Right ventricle myocardium inferior (tissue), 1 donor: ENCODE data around the gene ZNF467. TPM values are rescaled to one million over a fixed set of nuclear protein-coding genes. Genes with fewer than 3 reads are reported as not detected.

Experiments used
- ATAC-seq: fragments of 200-7000 bp; cut with Tn5 transposase; one replicate; pipeline ENCODE4 v1.9.1; 2020; ENCODE audit warnings: mild to moderate bottlenecking, moderate library complexity
- DNase-seq: peaks from one replicate; pipeline ENCODE4 v3.0.0; 2021; ENCODE audit errors: missing footprints
- intact Hi-C: fragments of 100-400 bp; cut with DNase I; formaldehyde crosslinking; loops from one replicate; pipeline ENCODE4 v1.11.0; 2022
- total RNA-seq: library from RNA; stranded (reverse); fragmentation: NEBNext Ultra II Directional; extraction: Animal tissue kit (Norgen Biotek cat#: 25700); gene quantifications from one replicate; pipeline ENCODE4 v1.2.1, GENCODE V29; 2021
- donor health status: DM: no; HTN: yes; CAD: no; lungs with severe emphysema.

ZNF467 gene
- total RNA-seq, 1 donor from 2014 or later, result 7.0 TPM

- intact Hi-C loops, result no loop called here
- DNase-seq (no peak), ATAC-seq (no peak)
Measured at GRCh38 chr7:149811831-149812490, 38.6 kb upstream of the ZNF467 start.

GRCh38 chr7:149811221-149811620 lies 37.8 kb upstream of the ZNF467 start:
- intact Hi-C loops, result no loop called here
- no peak for ATAC-seq
- DNase-seq, result no peak

GRCh38 chr7:149809215-149809614 lies 35.8 kb upstream of the ZNF467 start:
- intact Hi-C loops, result no loop called here
- peak; percentile 64 for ATAC-seq

GRCh38 chr7:149808311-149808710 lies 34.9 kb upstream of the ZNF467 start:
- intact Hi-C loops, result no loop called here
- DNase-seq (no peak), ATAC-seq (no peak)

More at GRCh38 chr7:149809215-149809614, 35.8 kb upstream of the ZNF467 start:
- peak; percentile 82 for DNase-seq

GRCh38 chr7:149806726-149807125 lies 33.3 kb upstream of the ZNF467 start:
- ATAC-seq, result no peak
- intact Hi-C loops, result no loop called here
- no peak for DNase-seq

- intact Hi-C loops, result no loop called here
- ATAC-seq (no peak), DNase-seq (no peak)
Measured at GRCh38 chr7:149804106-149804505, 30.7 kb upstream of the ZNF467 start.

- DNase-seq, result no peak
- ATAC-seq, result no peak
- intact Hi-C loops, result no loop called here
Measured at GRCh38 chr7:149803551-149804074, 30.2 kb upstream of the ZNF467 start.

DNA sequence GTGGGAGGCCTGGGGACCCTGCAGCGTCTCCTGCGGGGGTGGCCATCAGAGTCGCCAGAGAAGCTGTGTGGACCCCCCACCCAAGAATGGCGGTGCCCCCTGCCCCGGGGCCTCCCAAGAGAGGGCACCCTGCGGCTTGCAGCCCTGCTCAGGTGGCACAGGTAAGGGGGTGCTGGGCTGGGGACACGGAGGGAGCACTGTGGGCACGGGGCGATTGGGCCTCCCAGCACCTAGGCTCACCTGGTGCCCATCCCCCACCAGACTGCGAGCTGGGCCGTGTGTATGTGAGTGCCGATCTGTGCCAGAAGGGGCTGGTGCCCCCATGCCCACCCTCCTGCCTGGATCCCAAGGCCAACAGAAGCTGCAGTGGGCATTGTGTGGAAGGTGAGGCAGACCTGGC lies 29.6 kb upstream of the ZNF467 start:
- intact Hi-C loops, result no loop called here
- no peak for ATAC-seq
- no peak for DNase-seq

GRCh38 chr7:149801816-149802215 lies 28.4 kb upstream of the ZNF467 start:
- DNase-seq (no peak), ATAC-seq (no peak)
- intact Hi-C loops, result no loop called here

GRCh38 chr7:149801002-149801566 lies 27.7 kb upstream of the ZNF467 start:
- intact Hi-C loops, result no loop called here
- DNase-seq (no peak), ATAC-seq (no peak)

DNA sequence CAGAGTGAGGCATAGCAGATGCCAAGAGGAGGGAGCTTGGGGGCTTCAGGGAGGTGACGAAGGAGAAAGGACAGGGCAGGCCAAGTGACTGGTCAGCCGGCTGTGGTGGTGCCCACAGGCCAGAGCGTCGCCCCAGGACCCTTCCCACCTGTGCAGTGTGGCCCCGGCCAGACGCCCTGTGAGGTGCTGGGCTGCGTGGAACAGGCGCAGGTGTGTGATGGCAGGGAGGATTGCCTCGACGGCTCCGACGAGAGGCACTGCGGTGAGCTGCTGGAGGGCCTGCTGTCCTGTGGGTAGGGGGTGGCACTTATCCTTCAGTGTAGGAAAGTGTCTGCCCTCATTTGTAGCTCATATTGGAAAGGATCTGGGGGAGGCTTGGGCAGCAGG lies 26.8 kb upstream of the ZNF467 start:
- ATAC-seq (no peak), DNase-seq (no peak)
- intact Hi-C loops, result no loop called here

DNA sequence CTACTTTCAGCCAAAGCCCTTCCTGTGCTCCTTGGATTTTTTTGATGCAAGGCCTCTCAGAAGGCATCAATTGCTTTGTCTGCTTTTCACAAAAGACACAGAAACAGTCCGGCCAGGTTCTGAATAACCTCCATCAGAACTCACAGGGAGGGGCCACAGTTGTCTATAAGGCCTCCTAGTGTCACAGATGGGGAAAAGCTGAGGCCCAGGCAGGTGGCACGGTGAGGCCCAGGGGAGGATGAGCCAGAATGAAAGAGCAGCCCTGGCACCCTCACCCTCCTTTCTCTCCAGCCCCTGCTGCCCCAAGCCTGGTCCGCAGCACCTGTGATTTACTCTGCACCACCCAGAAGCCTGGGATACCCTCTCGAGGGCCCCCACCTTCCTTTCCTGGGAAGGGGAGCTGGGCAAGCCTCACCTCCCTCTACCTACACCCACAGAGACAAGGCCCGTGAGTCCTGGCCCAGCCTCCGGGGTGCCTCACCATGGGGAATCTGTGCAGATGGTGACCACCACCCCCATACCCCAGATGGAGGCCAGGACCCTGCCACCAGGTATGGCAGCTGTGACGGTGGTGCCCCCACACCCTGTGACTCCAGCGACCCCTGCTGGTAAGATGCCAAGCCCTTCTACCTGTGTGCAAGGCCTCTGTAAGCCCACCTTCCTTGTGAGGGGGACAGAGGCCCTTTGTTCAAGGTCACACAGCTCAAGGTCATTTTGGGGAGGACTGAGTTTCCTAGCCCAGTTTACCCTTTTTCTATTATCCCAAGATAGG lies 26.2 kb upstream of the ZNF467 start:
- ATAC-seq, result no peak
- no peak for DNase-seq
- intact Hi-C loops, result no loop called here

DNA sequence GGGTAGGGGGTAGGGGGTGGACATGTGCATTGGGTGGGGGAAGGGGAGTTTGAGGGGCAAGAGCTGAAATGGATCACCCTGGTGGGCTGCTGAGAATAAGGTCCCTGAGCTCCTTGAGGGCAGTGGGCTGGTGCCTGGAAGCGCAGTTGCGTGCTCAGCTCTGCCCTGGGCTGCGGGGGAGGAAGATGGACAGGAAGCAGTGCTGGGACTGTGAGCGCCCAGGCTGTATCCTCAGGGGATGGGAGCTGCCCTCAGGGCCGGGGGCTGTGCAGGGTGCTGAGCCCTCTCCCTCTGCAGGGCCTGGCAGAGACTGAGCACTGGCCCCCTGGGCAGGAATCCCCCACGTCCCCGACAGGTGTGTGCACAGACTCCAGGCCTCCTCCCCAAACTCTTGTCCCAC lies 24.4 kb upstream of the ZNF467 start:
- ATAC-seq (no peak), DNase-seq (no peak)
- intact Hi-C loops, result no loop called here

DNA sequence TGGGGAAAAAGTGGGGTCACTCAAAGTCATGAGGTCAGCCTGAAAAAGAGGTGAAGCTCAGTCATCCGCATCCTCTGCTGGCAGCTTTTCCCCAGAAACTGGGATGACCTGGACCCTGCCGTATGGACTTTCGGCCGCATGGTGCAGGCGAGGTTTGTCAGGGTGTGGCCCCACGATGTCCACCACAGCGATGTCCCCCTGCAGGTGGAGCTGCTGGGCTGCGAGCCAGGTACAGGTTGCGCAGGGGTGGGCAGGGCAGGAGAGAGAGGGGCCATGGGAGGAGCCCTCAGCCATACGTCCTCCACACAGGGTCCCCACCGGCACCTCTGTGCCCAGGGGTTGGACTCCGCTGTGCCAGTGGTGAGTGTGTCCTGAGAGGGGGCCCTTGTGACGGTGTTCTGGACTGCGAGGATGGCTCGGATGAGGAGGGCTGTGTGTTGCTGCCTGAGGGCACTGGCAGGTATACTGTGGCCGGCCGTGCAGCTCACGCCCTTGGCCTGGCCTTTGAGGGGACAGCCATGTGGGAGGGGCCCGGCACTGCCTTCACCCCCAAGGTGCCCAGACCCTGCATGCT lies 23.0 kb upstream of the ZNF467 start:
- intact Hi-C loops, result no loop called here
- DNase-seq, result no peak
- ATAC-seq, result no peak

GRCh38 chr7:149795126-149795525 lies 21.7 kb upstream of the ZNF467 start:
- DNase-seq (no peak), ATAC-seq (no peak)
- intact Hi-C loops, result no loop called here

DNA sequence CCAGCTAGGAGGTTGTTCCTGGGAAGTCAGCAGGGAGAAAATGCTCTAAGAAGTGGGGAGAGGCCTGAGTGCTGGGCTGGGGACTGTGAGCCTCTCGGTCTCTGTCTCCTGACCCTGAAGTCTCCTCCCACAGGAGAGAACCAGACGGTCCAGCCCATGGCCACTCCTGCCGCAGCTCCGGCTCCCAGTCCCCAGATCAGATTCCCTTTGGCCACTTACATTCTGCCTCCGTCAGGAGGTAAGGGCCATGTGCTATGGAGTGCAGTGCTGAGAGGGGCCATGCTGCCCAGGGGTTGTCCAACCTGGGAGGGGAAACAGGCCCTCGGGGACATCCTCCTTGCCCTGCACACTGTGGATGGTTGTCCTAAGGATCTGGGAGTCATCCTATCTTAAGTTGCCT lies 21.3 kb upstream of the ZNF467 start:
- DNase-seq (no peak), ATAC-seq (no peak)
- intact Hi-C loops, result no loop called here

DNA sequence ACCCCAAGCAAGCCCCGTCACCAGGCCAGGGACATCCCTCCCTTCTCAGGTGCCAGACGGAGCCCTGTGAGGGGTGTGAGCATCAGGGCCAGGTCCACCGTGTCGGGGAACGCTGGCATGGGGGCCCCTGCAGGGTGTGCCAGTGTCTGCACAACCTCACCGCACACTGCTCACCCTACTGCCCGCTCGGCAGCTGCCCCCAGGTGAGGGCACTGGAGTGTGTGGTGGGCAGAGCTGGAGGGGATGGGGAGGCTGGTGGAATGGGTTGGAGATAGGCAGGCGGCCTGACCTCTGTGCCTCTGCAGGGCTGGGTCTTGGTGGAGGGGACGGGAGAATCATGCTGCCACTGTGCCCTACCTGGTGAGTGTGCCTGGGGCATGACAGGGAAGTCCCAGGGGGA lies 19.9 kb upstream of the ZNF467 start:
- intact Hi-C loops, result no loop called here
- DNase-seq, result no peak
- no peak for ATAC-seq

DNA sequence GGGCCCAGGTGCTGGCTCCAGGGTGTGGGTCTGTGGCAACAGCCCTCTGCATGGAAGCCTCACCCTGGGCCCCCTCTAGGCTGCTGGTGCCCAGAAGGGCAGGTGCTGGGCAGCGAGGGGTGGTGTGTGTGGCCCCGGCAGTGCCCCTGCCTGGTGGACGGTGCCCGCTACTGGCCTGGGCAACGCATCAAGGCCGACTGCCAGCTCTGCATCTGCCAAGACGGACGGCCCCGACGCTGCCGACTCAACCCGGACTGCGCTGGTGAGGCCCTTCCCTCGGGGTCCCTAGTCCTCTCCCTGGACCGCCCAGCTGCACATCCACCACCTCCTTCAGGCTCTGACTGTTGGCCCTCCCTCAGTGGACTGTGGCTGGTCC lies 18.8 kb upstream of the ZNF467 start:
- DNase-seq, result no peak
- no peak for ATAC-seq
- intact Hi-C loops, result no loop called here

DNA sequence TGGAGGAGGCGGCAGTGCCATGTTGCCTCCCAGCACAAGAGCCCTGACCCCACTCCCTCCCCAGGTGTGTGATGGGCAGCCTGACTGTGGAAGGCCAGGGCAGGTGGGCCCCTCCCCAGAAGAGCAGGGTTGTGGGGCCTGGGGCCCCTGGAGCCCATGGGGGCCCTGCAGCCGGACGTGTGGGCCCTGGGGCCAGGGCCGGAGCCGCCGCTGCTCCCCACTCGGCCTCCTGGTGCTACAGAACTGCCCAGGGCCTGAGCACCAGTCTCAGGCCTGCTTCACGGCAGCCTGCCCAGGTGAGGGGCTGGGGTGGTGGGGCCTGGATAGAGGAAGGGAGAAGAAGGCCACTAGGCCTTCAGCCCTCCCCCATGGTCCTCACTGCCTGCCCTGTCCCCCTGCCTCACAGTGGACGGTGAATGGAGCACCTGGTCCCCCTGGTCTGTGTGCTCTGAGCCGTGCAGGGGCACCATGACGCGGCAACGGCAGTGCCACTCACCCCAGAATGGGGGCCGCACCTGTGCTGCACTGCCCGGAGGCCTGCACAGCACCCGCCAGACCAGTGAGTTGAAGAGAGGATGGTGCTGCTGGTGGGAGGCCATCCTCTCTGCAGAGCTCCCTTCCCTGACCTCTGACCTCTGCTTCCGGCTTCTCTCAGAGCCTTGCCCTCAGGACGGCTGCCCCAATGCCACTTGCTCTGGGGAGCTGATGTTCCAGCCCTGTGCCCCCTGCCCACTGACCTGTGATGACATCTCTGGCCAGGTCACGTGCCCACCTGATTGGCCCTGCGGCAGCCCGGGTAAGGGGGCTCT lies 18.2 kb upstream of the ZNF467 start:
- intact Hi-C loops, result no loop called here
- ATAC-seq (no peak), DNase-seq (no peak)
